Neural cell (in vitro differentiated cells): Measurements from ENCODE around the gene ANG. TPM values are rescaled to one million over a fixed set of nuclear protein-coding genes. Genes with fewer than 3 reads are reported as not detected.

Experiments
- H2AFZ ChIP-seq: fragments of 200-600, 300-800 bp; sonication (generic), shearing (Covaris generic); 2 replicates; pipeline ENCODE4 v1.6.0; 2014; ENCODE audit warnings: low read depth, mild to moderate bottlenecking, antibody characterized with exemption, low read length, moderate library complexity
- H3F3A ChIP-seq: fragments of 200-600 bp; shearing (Covaris generic); 2 replicates; pipeline ENCODE4 v1.6.1; 2016; ENCODE audit warnings: mild to moderate bottlenecking, moderate library complexity, mixed read lengths, antibody characterized with exemption, low read length; ENCODE audit not compliant: insufficient read depth, poor library complexity, severe bottlenecking
- H3K27ac ChIP-seq: fragments of 200-600, 300-800 bp; sonication (generic), shearing (Covaris generic); 2 replicates; pipeline ENCODE4 v1.5.1; 2014; ENCODE audit warnings: mild to moderate bottlenecking, low read length, moderate library complexity
- H3K27me3 ChIP-seq: fragments of 300-800, 200-600 bp; sonication (generic), shearing (Covaris generic); 2 replicates; pipeline ENCODE4 v1.6.0; 2014; ENCODE audit warnings: mild to moderate bottlenecking, low read depth, low read length, moderate library complexity; ENCODE audit not compliant: insufficient read depth
- H3K36me3 ChIP-seq: fragments of 300-800, 200-600 bp; sonication (generic), shearing (Covaris generic); 2 replicates; pipeline ENCODE4 v1.5.1; 2014; ENCODE audit warnings: mild to moderate bottlenecking, antibody characterized with exemption, low read length, moderate library complexity; ENCODE audit not compliant: insufficient read depth
- H3K4me2 ChIP-seq: fragments of 300-800, 200-600 bp; sonication (generic), shearing (Covaris generic); 2 replicates; pipeline ENCODE4 v1.6.0; 2014; ENCODE audit warnings: mild to moderate bottlenecking, low read length
- H3K4me3 ChIP-seq: fragments of 300-800, 200-600 bp; sonication (generic), shearing (Covaris generic); 2 replicates; pipeline ENCODE4 v1.5.1; 2014; ENCODE audit warnings: mild to moderate bottlenecking, low read length, moderate library complexity
- H3K79me2 ChIP-seq: fragments of 200-600 bp; shearing (Covaris generic); replicated peaks from 2 replicates; pipeline ENCODE4 v1.6.0; 2014; ENCODE audit warnings: mild to moderate bottlenecking, low read length, moderate library complexity; ENCODE audit not compliant: insufficient read depth
- H3K9ac ChIP-seq: fragments of 300-800, 200-600 bp; sonication (generic), shearing (Covaris generic); 2 replicates; pipeline ENCODE4 v1.6.1; 2016; ENCODE audit warnings: mild to moderate bottlenecking, low read length, mixed read lengths
- H3K9me2 ChIP-seq: fragments of 200-600 bp; shearing (Covaris generic); 2 replicates; pipeline ENCODE4 v1.6.1; 2016; ENCODE audit warnings: mild to moderate bottlenecking, low read length, mixed read lengths; ENCODE audit not compliant: insufficient read depth
- H3K9me3 ChIP-seq: fragments of 200-600, 300-800 bp; sonication (generic), shearing (Covaris generic); 2 replicates; pipeline ENCODE4 v1.6.1; 2016; ENCODE audit warnings: mild to moderate bottlenecking, mixed run types, low read length, moderate library complexity, mixed read lengths
- H4K20me1 ChIP-seq: fragments of 200-600 bp; shearing (Covaris generic); 2 replicates; pipeline ENCODE4 v1.6.1; 2016; ENCODE audit warnings: mild to moderate bottlenecking, mixed run types; ENCODE audit not compliant: insufficient read depth
- CTCF ChIP-seq: fragments of 450-650 bp; IDR thresholded peaks from 2 replicates; pipeline ENCODE4 v1.5.1; 2014; ENCODE audit warnings: antibody characterized with exemption, mild to moderate bottlenecking, moderate library complexity; ENCODE audit not compliant: poor library complexity, severe bottlenecking
- EP300 ChIP-seq: fragments of 450-650 bp; conservative IDR thresholded peaks from 2 replicates; pipeline ENCODE4 v1.6.1; 2014; ENCODE audit warnings: antibody characterized with exemption, mild to moderate bottlenecking, moderate library complexity; ENCODE audit not compliant: poor library complexity, severe bottlenecking
- EZH2 ChIP-seq: fragments of 200-600, 300-800 bp; shearing (Covaris generic), sonication (generic); IDR thresholded peaks from 2 replicates; pipeline ENCODE4 v1.6.1; 2014; ENCODE audit warnings: antibody characterized with exemption, low read length, borderline replicate concordance, mild to moderate bottlenecking; ENCODE audit not compliant: insufficient read depth, poor library complexity, severe bottlenecking
- MXI1 ChIP-seq: fragments of 450-650 bp; conservative IDR thresholded peaks from 2 replicates; pipeline ENCODE4 v1.6.1; 2014; ENCODE audit warnings: antibody characterized with exemption, mild to moderate bottlenecking; ENCODE audit not compliant: poor library complexity, severe bottlenecking
- POLR2AphosphoS5 ChIP-seq: IDR thresholded peaks from 2 replicates; pipeline ENCODE4 v1.6.1; 2012
- RAD21 ChIP-seq: fragments of 450-650 bp; conservative IDR thresholded peaks from 2 replicates; pipeline ENCODE4 v1.6.1; 2014; ENCODE audit warnings: antibody characterized with exemption, mild to moderate bottlenecking, moderate library complexity
- SMC3 ChIP-seq: fragments of 450-650 bp; conservative IDR thresholded peaks from 2 replicates; pipeline ENCODE4 v1.6.1; 2014; ENCODE audit warnings: antibody characterized with exemption, mild to moderate bottlenecking, moderate library complexity; ENCODE audit not compliant: poor library complexity
- TAF1 ChIP-seq: IDR thresholded peaks from 2 replicates; pipeline ENCODE4 v1.6.1; 2012; ENCODE audit warnings: low read depth
- polyA plus RNA-seq: library from polyadenylated mRNA; depleted of rRNA; stranded (reverse); fragments of >200 nt; gene quantifications from 2 replicates; pipeline ENCODE4 v1.2.3, GENCODE V29; 2014
- TF ChIP-seq, protein P1 (sequence below): IDR thresholded peaks from 2 replicates; pipeline ENCODE4 v1.6.1; 2012; ENCODE audit warnings: borderline replicate concordance

The ANG gene
- polyA plus RNA-seq, 1 donor from 2014 or later = 0.47 TPM

DNA sequence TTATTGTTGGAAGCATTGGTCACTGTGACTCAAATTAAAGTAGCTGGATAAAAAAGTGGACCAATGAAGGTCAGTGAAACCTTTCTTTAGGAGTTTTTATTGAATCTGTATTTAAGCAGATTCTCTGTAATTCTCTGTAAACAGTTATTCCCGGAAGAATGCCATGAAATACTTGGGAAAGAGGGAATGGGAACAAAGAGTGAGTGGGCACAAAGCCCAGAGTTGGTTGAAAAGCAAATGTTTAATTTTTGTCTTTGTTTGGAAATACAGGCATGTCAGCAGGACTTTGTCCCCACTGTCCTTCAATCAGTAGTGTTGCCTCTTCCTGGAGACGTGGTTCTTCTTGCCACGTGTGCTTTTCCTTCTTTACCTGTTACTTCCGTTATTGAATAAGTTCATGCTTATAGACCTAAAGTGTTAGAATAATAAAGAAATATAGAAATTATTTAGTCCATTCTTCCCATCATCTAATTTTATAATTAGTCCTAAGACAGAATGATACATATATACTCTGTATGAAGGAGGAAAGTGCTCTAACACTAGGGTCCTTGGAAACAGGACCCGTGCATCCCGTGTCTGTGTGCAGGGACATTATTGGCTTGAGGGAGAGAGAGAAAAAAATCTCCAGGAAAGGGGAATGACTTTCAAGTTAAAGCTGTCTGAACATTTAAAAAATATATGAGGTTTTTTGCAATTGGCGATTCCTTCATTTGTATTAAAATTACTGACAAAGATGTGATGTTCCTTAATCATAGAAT is 2.0 kb upstream of the ANG start:
- no peak overlapping the region for H3K4me2 ChIP-seq
- no peak overlapping the region for H2AFZ ChIP-seq
- TF ChIP-seq POLR2AphosphoS5 = no peak
- TF ChIP-seq CTCF = no peak
- TF ChIP-seq RAD21 = no peak
- TF ChIP-seq MXI1 = no peak
- TF ChIP-seq, protein P1, sequence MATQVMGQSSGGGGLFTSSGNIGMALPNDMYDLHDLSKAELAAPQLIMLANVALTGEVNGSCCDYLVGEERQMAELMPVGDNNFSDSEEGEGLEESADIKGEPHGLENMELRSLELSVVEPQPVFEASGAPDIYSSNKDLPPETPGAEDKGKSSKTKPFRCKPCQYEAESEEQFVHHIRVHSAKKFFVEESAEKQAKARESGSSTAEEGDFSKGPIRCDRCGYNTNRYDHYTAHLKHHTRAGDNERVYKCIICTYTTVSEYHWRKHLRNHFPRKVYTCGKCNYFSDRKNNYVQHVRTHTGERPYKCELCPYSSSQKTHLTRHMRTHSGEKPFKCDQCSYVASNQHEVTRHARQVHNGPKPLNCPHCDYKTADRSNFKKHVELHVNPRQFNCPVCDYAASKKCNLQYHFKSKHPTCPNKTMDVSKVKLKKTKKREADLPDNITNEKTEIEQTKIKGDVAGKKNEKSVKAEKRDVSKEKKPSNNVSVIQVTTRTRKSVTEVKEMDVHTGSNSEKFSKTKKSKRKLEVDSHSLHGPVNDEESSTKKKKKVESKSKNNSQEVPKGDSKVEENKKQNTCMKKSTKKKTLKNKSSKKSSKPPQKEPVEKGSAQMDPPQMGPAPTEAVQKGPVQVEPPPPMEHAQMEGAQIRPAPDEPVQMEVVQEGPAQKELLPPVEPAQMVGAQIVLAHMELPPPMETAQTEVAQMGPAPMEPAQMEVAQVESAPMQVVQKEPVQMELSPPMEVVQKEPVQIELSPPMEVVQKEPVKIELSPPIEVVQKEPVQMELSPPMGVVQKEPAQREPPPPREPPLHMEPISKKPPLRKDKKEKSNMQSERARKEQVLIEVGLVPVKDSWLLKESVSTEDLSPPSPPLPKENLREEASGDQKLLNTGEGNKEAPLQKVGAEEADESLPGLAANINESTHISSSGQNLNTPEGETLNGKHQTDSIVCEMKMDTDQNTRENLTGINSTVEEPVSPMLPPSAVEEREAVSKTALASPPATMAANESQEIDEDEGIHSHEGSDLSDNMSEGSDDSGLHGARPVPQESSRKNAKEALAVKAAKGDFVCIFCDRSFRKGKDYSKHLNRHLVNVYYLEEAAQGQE = no peak
- no peak for TF ChIP-seq EZH2
- TF ChIP-seq TAF1 = no peak
- TF ChIP-seq SMC3 = no peak
- no peak for TF ChIP-seq EP300
- H3F3A ChIP-seq = peaks cover 3% of the 10 kb centered on the region
- H3K9me2 ChIP-seq = no peaks in the 10 kb centered on the region
- H3K27ac ChIP-seq = no peak overlapping the region
- H3K9ac ChIP-seq = no peak overlapping the region
- H3K9me3 ChIP-seq = no peaks in the 10 kb centered on the region
- no peaks in the 10 kb centered on the region for H4K20me1 ChIP-seq
- H3K36me3 ChIP-seq = no peaks in the 10 kb centered on the region
- H3K4me3 ChIP-seq = no peak overlapping the region
- H3K27me3 ChIP-seq = no peaks in the 10 kb centered on the region
- no peaks in the 10 kb centered on the region for H3K79me2 ChIP-seq

GRCh38 chr14:20687362-20688166 is 1.0 kb upstream of the ANG start:
- Histone ChIP-seq H3K9me3 (no peaks in the 10 kb centered on the region), H3K4me3 (no peak overlapping the region), H3K4me2 (no peak overlapping the region), H3K9me2 (no peaks in the 10 kb centered on the region), H3K79me2 (no peaks in the 10 kb centered on the region), H3K9ac (no peak overlapping the region), H2AFZ (no peak overlapping the region), H3K27ac (no peak overlapping the region), H3K36me3 (no peaks in the 10 kb centered on the region), H4K20me1 (no peaks in the 10 kb centered on the region), H3F3A (no peaks in the 10 kb centered on the region), H3K27me3 (no peaks in the 10 kb centered on the region)
- TF ChIP-seq POLR2AphosphoS5 (no peak), EZH2 (no peak), EP300 (no peak), SMC3 (no peak), TAF1 (no peak)
